ENCODE measurements around the gene EPS8L1.

EPS8L1 gene

DNA sequence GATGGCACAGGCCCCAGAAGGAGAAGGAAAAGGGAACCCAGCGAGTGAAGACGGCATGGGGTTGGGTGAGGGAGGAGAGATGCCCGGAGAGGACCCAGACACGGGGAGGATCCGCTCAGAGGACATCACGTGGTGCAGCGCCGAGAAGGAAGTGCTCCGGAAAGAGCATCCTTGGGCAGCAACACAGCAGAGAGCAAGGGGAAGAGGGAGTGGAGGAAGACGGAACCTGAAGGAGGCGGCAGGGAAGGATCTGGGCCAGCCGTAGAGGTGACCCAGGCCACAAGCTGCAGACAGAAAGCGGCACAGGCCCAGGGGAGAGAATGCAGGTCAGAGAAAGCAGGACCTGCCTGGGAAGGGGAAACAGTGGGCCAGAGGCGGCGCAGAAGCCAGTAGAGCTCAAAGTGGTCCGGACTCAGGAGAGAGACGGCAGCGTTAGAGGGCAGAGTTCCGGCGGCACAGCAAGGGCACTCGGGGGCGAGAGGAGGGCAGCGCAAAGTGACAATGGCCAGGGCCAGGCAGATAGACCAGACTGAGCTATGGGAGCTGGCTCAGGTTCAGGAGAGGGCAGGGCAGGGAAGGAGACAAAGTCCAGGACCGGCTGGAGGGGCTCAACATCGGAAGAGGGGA is 40.7 kb downstream of the EPS8L1 start:
- H3K27me3 ChIP-seq = no peaks in the 10 kb centered on the region
- H3K4me3 ChIP-seq = peak overlapping the region; percentile 85 to 100 (median 100)
- TF ChIP-seq Cebpa-rat (IDR thresholded peaks at IDR 0.05) = no peak
- H3K4me2 ChIP-seq = peak overlapping the region; percentile 89 to 99 (median 94)
- H4K20me1 ChIP-seq = peaks cover 46 to 59% (median 57%) of the 10 kb centered on the region in 11 experiments
- H3K4me1 ChIP-seq = peaks cover 43 to 54% (median 49%) of the 10 kb centered on the region in 10 experiments
- peak overlapping the region; percentile 92 to 99 (median 97) for H3K9ac ChIP-seq
- peaks cover 13 to 37% (median 21%) of the 10 kb centered on the region in 11 experiments for H3K36me3 ChIP-seq
- no peaks in the 10 kb centered on the region for H3K9me3 ChIP-seq (replicated peaks in 1 of 11)
- peak overlapping the region; percentile 77 to 94 (median 92) for H3K27ac ChIP-seq

- Histone ChIP-seq H3K27me3 (no peaks in the 10 kb centered on the region), H3K4me3 (peak within 1 kb of the TSS; percentile 85 to 100 (median 100)), H3K27ac (peak within 1 kb of the TSS; percentile 77 to 94 (median 92)), H3K9me3 (replicated peaks in 1 of 11) (no peaks in the 10 kb centered on the region), H3K36me3 (peaks cover 13 to 30% (median 16%) of the 10 kb centered on the region in 11 experiments), H4K20me1 (peaks cover 39 to 52% (median 50%) of the 10 kb centered on the region in 11 experiments), H3K4me1 (peaks cover 43 to 54% (median 50%) of the 10 kb centered on the region in 10 experiments), H3K9ac (peak within 1 kb of the TSS; percentile 92 to 99 (median 97)), H3K4me2 (peak within 1 kb of the TSS; percentile 89 to 99 (median 95))
- TF ChIP-seq Cebpa-rat (IDR thresholded peaks at IDR 0.05) = no peak
Measured at GRCh38 chr19:55116859-55117662, 41.4 kb downstream of the EPS8L1 start, which contains the start of gene PPP1R12C. Gene PPP1R12C (minus strand): TSS chr19:55117637. CDS start chr19:55117543, 94 bp downstream.

GRCh38 chr19:55117663-55118391 is 42.2 kb downstream of the EPS8L1 start:
- H3K4me3 ChIP-seq = peak overlapping the region; percentile 69 to 100 (median 100)

GRCh38 chr19:55118401-55118991 is 42.8 kb downstream of the EPS8L1 start:
- H3K4me2 ChIP-seq = peak overlapping the region; percentile 79 to 97 (median 88)
- H4K20me1 ChIP-seq = peaks cover 25 to 38% (median 36%) of the 10 kb centered on the region in 11 experiments
- H3K27ac ChIP-seq = peak overlapping the region; percentile 36 to 94 (median 81); a peak in 21 of 22 replicates
- TF ChIP-seq Cebpa-rat (IDR thresholded peaks at IDR 0.05) = no peak
- H3K9me3 ChIP-seq (replicated peaks in 1 of 11) = no peaks in the 10 kb centered on the region
- H3K4me1 ChIP-seq = peaks cover 35 to 44% (median 41%) of the 10 kb centered on the region in 10 experiments
- peak overlapping the region; percentile 69 to 100 (median 100) for H3K4me3 ChIP-seq
- H3K9ac ChIP-seq = peak overlapping the region; percentile 77 to 99 (median 85); a peak in 21 of 22 replicates
- peaks cover 0 to 16% (median 3%) of the 10 kb centered on the region in 11 experiments; a peak in 8 of 22 replicates for H3K36me3 ChIP-seq
- H3K27me3 ChIP-seq = peaks cover 0 to 6% (median 0%) of the 10 kb centered on the region in 11 experiments; a peak in 3 of 22 replicates

More at GRCh38 chr19:55117663-55118391, 42.2 kb downstream of the EPS8L1 start:
- H3K4me2 ChIP-seq = peak overlapping the region; percentile 79 to 97 (median 88)
- no peak for TF ChIP-seq Cebpa-rat (IDR thresholded peaks at IDR 0.05)
- peaks cover 0 to 1% (median 0%) of the 10 kb centered on the region in 11 experiments; a peak in 1 of 22 replicates for H3K27me3 ChIP-seq
- peak overlapping the region; percentile 36 to 94 (median 82); a peak in 21 of 22 replicates for H3K27ac ChIP-seq
- peak overlapping the region; percentile 77 to 99 (median 96) for H3K9ac ChIP-seq
- no peaks in the 10 kb centered on the region for H3K9me3 ChIP-seq (replicated peaks in 1 of 11)
- H3K4me1 ChIP-seq = peaks cover 42 to 51% (median 48%) of the 10 kb centered on the region in 10 experiments
- peaks cover 31 to 44% (median 43%) of the 10 kb centered on the region in 11 experiments for H4K20me1 ChIP-seq
- peaks cover 5 to 22% (median 9%) of the 10 kb centered on the region in 11 experiments; a peak in 21 of 22 replicates for H3K36me3 ChIP-seq

GRCh38 chr19:55119053-55119452 is 43.4 kb downstream of the EPS8L1 start:
- H3K4me2 ChIP-seq = peak overlapping the region; percentile 79 to 97 (median 88)

DNA sequence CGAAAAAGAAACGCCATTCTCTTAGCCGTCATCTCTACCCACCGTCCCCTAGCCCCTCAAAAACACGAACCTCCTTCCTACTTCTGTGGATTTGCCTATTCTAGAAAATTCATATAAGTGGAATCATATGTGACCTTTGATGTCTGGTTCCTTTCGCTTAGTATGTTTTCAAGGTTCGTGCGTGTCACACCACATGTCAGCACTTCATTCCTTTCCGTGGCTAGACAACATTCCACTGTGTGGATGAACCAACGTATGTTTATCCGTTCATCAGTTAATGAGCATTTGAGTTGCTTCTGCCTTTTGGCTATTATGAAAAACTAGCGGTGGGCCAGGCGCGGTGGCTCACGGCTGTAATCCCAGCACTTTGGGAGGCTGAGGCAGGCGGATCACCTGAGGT is 55.8 kb downstream of the EPS8L1 start:
- peaks cover 0 to 20% (median 5%) of the 10 kb centered on the region in 11 experiments; a peak in 8 of 22 replicates for H3K36me3 ChIP-seq
- H3K27ac ChIP-seq = no peak overlapping the region
- no peak overlapping the region for H3K4me3 ChIP-seq
- H4K20me1 ChIP-seq = peaks cover 0 to 18% (median 0%) of the 10 kb centered on the region in 11 experiments; a peak in 2 of 22 replicates
- no peak overlapping the region for H3K4me2 ChIP-seq
- no peak overlapping the region for H3K9ac ChIP-seq
- TF ChIP-seq Cebpa-rat (IDR thresholded peaks at IDR 0.05) = no peak
- H3K27me3 ChIP-seq = no peaks in the 10 kb centered on the region
- no peaks in the 10 kb centered on the region for H3K9me3 ChIP-seq (replicated peaks in 1 of 11)
- H3K4me1 ChIP-seq = peaks cover 36 to 39% (median 37%) of the 10 kb centered on the region in 10 experiments

More at GRCh38 chr19:55119053-55119452, 43.4 kb downstream of the EPS8L1 start:
- Histone ChIP-seq H4K20me1 (peaks cover 19 to 32% (median 30%) of the 10 kb centered on the region in 11 experiments), H3K4me3 (peak overlapping the region in 1 of 10 experiments; percentile 85; a peak in 1 of 20 replicates), H3K9me3 (replicated peaks in 1 of 11) (no peaks in the 10 kb centered on the region), H3K27me3 (peaks cover 0 to 12% (median 4%) of the 10 kb centered on the region in 11 experiments; a peak in 11 of 22 replicates), H3K36me3 (peaks cover 0 to 12% (median 3%) of the 10 kb centered on the region in 11 experiments; a peak in 5 of 22 replicates), H3K4me1 (peaks cover 30 to 39% (median 36%) of the 10 kb centered on the region in 10 experiments), H3K9ac (peak overlapping the region in 5 of 11 experiments; percentile 80 to 99 (median 85); a peak in 4 of 22 replicates), H3K27ac (peak overlapping the region in 9 of 11 experiments; percentile 76 to 94 (median 82); a peak in 14 of 22 replicates)
- no peak for TF ChIP-seq Cebpa-rat (IDR thresholded peaks at IDR 0.05)

- Histone ChIP-seq H3K27ac (peak overlapping the region in 6 of 11 experiments; percentile 60 to 76 (median 62); a peak in 5 of 22 replicates), H3K27me3 (no peaks in the 10 kb centered on the region), H3K36me3 (peaks cover 0 to 32% (median 10%) of the 10 kb centered on the region in 11 experiments; a peak in 8 of 22 replicates), H3K4me2 (peak overlapping the region; percentile 30 to 84 (median 71); a peak in 19 of 22 replicates), H4K20me1 (peaks cover 0 to 22% (median 0%) of the 10 kb centered on the region in 11 experiments; a peak in 2 of 22 replicates), H3K4me3 (no peak overlapping the region), H3K9me3 (replicated peaks in 1 of 11) (no peaks in the 10 kb centered on the region), H3K9ac (0 out of 22 replicates have a peak overlapping the region, but pooled peaks of 1 of the 11 experiments have one; percentile 65), H3K4me1 (peaks cover 36 to 44% (median 40%) of the 10 kb centered on the region in 10 experiments)
- TF ChIP-seq Cebpa-rat (IDR thresholded peaks at IDR 0.05) = no peak
Measured at GRCh38 chr19:55132453-55133129, 56.9 kb downstream of the EPS8L1 start.

All from BLaER1 treated with 17β-estradiol and CSF1 and Interleukin-3, amounts not matched to agents 10 nM and 100 nM (cell line).